Gastrocnemius medialis (tissue), 4 donors: ENCODE results near the gene APC2.

Experiments used
- CTCF ChIP-seq, 5 experiments: fragments of 450-650 bp in 3 of 5; fragments of 200-600 bp in 2 of 5; sonication (generic) in 2 of 5; IDR thresholded peaks in 4 of 5; conservative IDR thresholded peaks in 1 of 5; 1 replicate in 4 of 5; 2 replicates in 1 of 5; pipeline ENCODE4 v1.5.1; 2016 to 2019; ENCODE audit warnings: antibody characterized with exemption in 5 of 5, mild to moderate bottlenecking in 3 of 5, moderate library complexity in 3 of 5
- POLR2A ChIP-seq, 2 donors: fragments of 450-650 bp; IDR thresholded peaks; one replicate each; pipeline ENCODE4 v1.6.1; 2017; ENCODE audit warnings: antibody characterized with exemption in 2 of 2, mild to moderate bottlenecking in 2 of 2, moderate library complexity in 2 of 2

GRCh38 chr19:1482361-1483130 is 32.6 kb downstream of the APC2 start:
- TF ChIP-seq CTCF (IDR thresholded peaks at IDR 0.05 in 4 of 5, conservative IDR thresholded peaks at IDR 0.05 in 1 of 5) (no peak), POLR2A (IDR thresholded peaks at IDR 0.05) (no peak)
